Smooth muscle cell (in vitro differentiated cells): ENCODE data around the gene FAM78B. TPM values are rescaled to one million over a fixed set of nuclear protein-coding genes. Genes with fewer than 3 reads are reported as not detected.

ENCODE experiments used
- DNase-seq: peaks from one replicate; lab custom pipeline; 2025; ENCODE audit not compliant: unreplicated experiment; lab: John Stamatoyannopoulos, UW
- H2AFZ ChIP-seq: fragments of 200-600 bp; sonication (generic); 2 replicates; pipeline ENCODE4 v1.6.0; 2016; ENCODE audit warnings: antibody characterized with exemption, low read depth, mild to moderate bottlenecking
- H3F3A ChIP-seq: fragments of 200-600 bp; sonication (generic); 2 replicates; pipeline ENCODE4 v1.6.0; 2017; ENCODE audit warnings: antibody characterized with exemption, low read depth
- H3K27ac ChIP-seq: fragments of 200-600 bp; sonication (generic); 2 replicates; pipeline ENCODE4 v1.5.1; 2016; ENCODE audit warnings: low read depth, mild to moderate bottlenecking
- H3K27me3 ChIP-seq: fragments of 200-600 bp; sonication (generic); 2 replicates; pipeline ENCODE4 v1.6.1; 2016; ENCODE audit warnings: low read depth, mild to moderate bottlenecking
- H3K36me3 ChIP-seq: fragments of 200-600 bp; sonication (generic); 2 replicates; pipeline ENCODE4 v1.5.1; 2016; ENCODE audit warnings: low read depth
- H3K4me1 ChIP-seq: fragments of 200-600 bp; sonication (generic); 2 replicates; pipeline ENCODE4 v1.5.1; 2016; ENCODE audit warnings: low read depth
- H3K4me2 ChIP-seq: fragments of 200-600 bp; sonication (generic); 2 replicates; pipeline ENCODE4 v1.6.0; 2016; ENCODE audit warnings: mild to moderate bottlenecking
- H3K4me3 ChIP-seq: fragments of 200-600 bp; sonication (generic); 2 replicates; pipeline ENCODE4 v1.5.1; 2016; ENCODE audit warnings: mild to moderate bottlenecking
- H3K79me2 ChIP-seq: fragments of 200-600 bp; sonication (generic); 2 replicates; pipeline ENCODE4 v1.6.0; 2016; ENCODE audit warnings: low read depth, mild to moderate bottlenecking
- H3K9ac ChIP-seq: fragments of 200-600 bp; sonication (generic); 2 replicates; pipeline ENCODE4 v1.6.0; 2016; ENCODE audit warnings: low read depth
- H3K9me3 ChIP-seq: fragments of 200-600 bp; sonication (generic); replicated peaks from 2 replicates; pipeline ENCODE4 v1.5.1; 2016; ENCODE audit warnings: low read depth
- H4K20me1 ChIP-seq: fragments of 200-600 bp; sonication (generic); 2 replicates; pipeline ENCODE4 v1.6.0; 2016; ENCODE audit warnings: low read depth
- CTCF ChIP-seq: fragments of 200-600 bp; sonication (generic); IDR thresholded peaks from 2 replicates; pipeline ENCODE4 v1.5.1; 2017; ENCODE audit warnings: borderline replicate concordance, mild to moderate bottlenecking, antibody characterized with exemption; ENCODE audit not compliant: insufficient read depth, poor library complexity, severe bottlenecking
- WGBS: methylation state at CpG from one replicate; pipeline ENCODE4 v1.1.7; 2016; ENCODE audit warnings: low lambda C conversion rate; 5-methylcytosine and 5-hydroxymethylcytosine counted together
- polyA plus RNA-seq: library from polyadenylated mRNA; unstranded; fragments of >200 nt; fragmentation: Nextera tagmentation; extraction: Ambion mirVana; gene quantifications from 2 replicates; pipeline ENCODE4 v1.2.1, GENCODE V29; 2016
- total RNA-seq: library from RNA; depleted of rRNA; stranded (reverse); fragments of >200 nt; gene quantifications from 2 replicates; pipeline ENCODE4 v1.2.3, GENCODE V29; 2014

Gene FAM78B
- total and polyA plus RNA-seq, 2 experiments from 2014 or later, result 0.27 TPM; not detected in 1

GRCh38 chr1:166129006-166129405 is 37.8 kb downstream of the FAM78B start:
- DNase-seq, result no peak
- Histone ChIP-seq H3K4me2 (no peak overlapping the region), H3K79me2 (no peaks in the 10 kb centered on the region), H3K4me3 (no peak overlapping the region), H3F3A (no peaks in the 10 kb centered on the region), H4K20me1 (no peaks in the 10 kb centered on the region), H3K27ac (no peak overlapping the region), H3K9ac (no peak overlapping the region), H3K27me3 (peaks cover 3% of the 10 kb centered on the region), H3K9me3 (no peaks in the 10 kb centered on the region), H2AFZ (no peak overlapping the region), H3K36me3 (no peaks in the 10 kb centered on the region), H3K4me1 (no peaks in the 10 kb centered on the region)
- TF ChIP-seq CTCF, result no peak
- 91% methylated on average over 3 of the region's 3 CpGs for WGBS

GRCh38 chr1:166128195-166128594 is 38.6 kb downstream of the FAM78B start:
- Histone ChIP-seq H3K9ac (no peak overlapping the region), H3K9me3 (no peaks in the 10 kb centered on the region), H3K27ac (no peak overlapping the region), H3K4me2 (no peak overlapping the region), H3F3A (no peaks in the 10 kb centered on the region), H3K4me1 (no peaks in the 10 kb centered on the region), H3K27me3 (peaks cover 3% of the 10 kb centered on the region), H3K36me3 (no peaks in the 10 kb centered on the region), H3K79me2 (no peaks in the 10 kb centered on the region), H2AFZ (no peak overlapping the region), H4K20me1 (no peaks in the 10 kb centered on the region), H3K4me3 (no peak overlapping the region)
- 0% methylated on average over 1 of the region's 1 CpG for WGBS
- TF ChIP-seq CTCF, result no peak
- no peak for DNase-seq

GRCh38 chr1:166127003-166127402 is 39.8 kb downstream of the FAM78B start:
- Histone ChIP-seq H3K4me2 (no peak overlapping the region), H3K79me2 (no peaks in the 10 kb centered on the region), H3K27ac (no peak overlapping the region), H3K27me3 (peaks cover 3% of the 10 kb centered on the region), H4K20me1 (no peaks in the 10 kb centered on the region), H3K4me3 (no peak overlapping the region), H3K9ac (no peak overlapping the region), H3K4me1 (no peaks in the 10 kb centered on the region), H2AFZ (no peak overlapping the region), H3K36me3 (no peaks in the 10 kb centered on the region), H3K9me3 (no peaks in the 10 kb centered on the region), H3F3A (no peaks in the 10 kb centered on the region)
- no peak for TF ChIP-seq CTCF
- 77% methylated on average over 1 of the region's 1 CpG for WGBS
- no peak for DNase-seq

- Histone ChIP-seq H3K36me3 (no peaks in the 10 kb centered on the region), H2AFZ (no peak overlapping the region), H3K27ac (no peak overlapping the region), H3K4me3 (no peak overlapping the region), H3K4me1 (no peaks in the 10 kb centered on the region), H3K27me3 (peaks cover 3% of the 10 kb centered on the region), H3K4me2 (no peak overlapping the region), H3K79me2 (no peaks in the 10 kb centered on the region), H3F3A (no peaks in the 10 kb centered on the region), H4K20me1 (no peaks in the 10 kb centered on the region), H3K9ac (no peak overlapping the region), H3K9me3 (no peaks in the 10 kb centered on the region)
- WGBS, result 68% methylated on average over 8 of the region's 8 CpGs
- DNase-seq, result no peak
- no peak for TF ChIP-seq CTCF
Measured at GRCh38 chr1:166122873-166123466, 43.8 kb downstream of the FAM78B start.
